NCI-H2081 treated with DMSO at 0.1 percent for 48 hours (cell line): ENCODE measurements around the gene PCSK1N.

Experiments used
- DNase-seq: peaks from one replicate; lab custom pipeline; 2025; lab: John Stamatoyannopoulos, UW

PCSK1N gene

DNA sequence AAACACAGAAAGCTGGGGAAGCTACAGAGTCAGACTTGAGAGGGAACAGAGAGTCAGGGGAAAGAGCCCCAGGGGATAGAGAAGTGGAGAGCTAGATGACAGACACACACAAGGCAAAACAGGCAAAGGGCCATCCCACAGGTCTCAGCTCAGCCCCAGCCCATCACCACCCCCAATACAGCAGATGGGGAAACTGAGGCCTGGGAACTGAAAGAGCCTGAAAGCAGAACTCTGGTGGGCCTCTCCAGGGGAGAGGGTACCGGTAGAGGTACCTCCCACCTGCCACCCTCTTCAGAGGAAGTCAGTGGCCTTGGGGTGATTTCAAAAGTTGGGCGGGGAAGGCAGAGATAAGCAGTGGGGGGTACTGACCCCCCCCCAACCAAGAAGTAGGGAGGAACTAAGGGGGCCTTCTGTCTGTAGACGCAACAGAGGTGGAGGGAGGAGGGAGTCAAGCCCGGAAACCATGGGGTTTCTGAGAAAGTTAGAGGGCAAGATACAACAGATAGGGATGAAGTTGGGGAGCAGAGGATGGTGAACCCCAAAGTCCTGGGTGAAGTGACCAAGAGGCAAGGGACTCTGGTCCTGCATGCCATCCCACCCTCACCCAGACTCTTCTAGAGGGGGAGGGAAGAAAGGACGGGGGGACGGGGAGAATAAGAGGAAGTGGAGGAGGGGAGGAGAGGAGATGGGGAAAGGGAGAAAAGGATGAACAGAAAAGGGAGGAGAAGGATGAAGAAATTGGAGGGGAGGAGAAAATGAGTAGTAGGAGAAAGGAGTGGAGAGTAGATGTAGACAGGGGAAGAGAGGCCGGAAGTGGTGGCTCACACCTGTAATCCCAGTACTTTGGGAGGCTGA lies 45.8 kb downstream of the PCSK1N start:
- DNase-seq: no peak

DNA sequence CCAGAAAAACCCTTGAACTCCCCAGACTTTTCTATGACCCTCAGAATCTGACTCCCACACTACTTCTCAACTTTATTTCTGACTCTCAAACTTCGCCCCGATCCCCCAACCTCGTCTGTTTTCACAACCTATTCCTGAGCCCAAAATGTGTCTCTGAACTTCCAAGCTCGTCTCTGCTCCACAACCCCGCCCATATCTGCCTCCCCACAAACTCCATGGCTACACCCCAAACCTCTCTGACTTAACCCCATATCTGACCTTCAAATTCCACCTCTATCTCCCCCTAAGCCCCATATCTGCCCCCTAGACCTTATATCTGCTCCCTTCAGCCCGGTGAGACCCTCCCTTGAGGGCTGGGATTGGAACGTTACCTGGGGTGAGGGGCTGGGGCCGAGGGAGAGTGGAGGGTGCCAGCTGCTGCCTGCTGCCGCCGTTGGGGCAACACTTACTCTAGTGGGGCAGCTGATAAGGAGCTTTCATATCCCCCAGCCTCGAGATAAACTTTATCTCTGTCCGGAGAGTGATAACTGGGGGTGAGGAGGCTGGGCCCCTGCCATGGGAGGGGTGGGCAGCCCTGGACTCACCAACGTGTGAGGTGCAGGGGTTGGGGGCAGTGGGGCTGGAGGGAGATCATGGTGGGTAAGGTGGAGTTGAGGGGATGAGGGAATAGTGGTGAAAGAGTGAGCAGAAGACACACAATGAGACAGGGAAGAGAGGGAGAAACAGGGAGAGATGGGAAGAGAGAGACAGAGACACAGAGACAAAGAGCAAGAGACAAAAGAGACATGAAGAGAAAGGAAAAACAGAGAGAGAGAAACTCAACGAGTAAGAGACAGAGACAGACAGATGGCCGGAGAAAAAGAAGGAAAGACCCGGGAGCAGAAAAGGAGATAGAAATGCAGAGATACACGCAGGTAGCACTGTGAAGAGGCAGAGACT lies 47.6 kb downstream of the PCSK1N start:
- no peak for DNase-seq

DNA sequence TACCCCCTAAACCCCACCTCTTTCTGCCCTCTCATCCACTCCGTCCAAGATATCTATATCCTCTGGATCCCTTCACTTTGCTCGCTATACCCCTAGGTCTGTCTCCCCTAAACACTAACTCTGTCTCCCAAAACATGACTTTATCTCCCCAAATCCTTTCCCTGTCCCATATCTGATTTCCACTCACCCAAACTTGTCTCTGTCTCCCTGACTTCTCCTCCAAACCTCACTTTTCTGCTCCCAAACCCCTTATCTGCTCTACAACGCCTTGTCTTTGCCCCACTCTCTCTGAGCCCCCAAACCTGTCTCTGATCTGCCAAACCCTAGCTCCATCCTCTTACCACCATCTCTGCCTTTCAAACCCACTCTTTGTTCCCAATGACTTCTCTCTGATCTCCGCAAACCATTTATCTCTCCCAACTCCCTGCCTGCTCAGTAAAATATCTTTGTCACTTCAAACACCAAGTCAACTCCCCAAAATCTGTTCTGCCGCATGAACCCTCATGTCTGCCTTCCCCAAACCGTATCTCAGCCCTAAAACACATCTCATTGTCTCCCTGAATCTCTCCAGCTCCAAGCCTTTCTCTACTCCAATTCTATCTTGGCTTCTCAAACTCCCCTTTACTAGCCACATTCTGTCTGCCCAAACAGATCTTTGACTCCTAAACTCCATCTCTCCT lies 48.4 kb downstream of the PCSK1N start:
- no peak for DNase-seq

DNA sequence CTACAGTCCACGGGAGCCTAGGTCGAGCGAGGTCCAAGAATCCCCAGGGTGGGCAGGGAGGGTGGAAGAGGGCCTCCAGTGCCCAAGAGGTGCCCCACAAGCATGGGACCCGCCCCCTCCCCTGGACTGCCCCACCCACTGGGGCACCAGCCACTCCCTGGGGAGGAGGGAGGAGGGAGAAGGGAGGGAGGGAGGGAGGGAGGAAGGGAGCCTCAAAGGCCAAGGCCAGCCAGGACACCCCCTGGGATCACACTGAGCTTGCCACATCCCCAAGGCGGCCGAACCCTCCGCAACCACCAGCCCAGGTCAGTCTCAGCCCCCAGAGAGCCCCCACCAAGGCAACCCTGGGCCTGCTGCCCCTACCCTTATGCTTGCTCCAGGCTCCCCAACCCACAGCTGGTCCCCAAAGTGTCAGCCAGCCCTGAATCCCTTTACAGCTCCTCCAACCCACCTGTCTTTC lies 49.0 kb downstream of the PCSK1N start, which contains the start of gene GATA1:
Gene GATA1 (plus strand): TSS at position 250 of the 460 bp plus-strand sequence. CDS start 4,520 bp downstream, outside the sequence.
- DNase-seq: no peak

DNA sequence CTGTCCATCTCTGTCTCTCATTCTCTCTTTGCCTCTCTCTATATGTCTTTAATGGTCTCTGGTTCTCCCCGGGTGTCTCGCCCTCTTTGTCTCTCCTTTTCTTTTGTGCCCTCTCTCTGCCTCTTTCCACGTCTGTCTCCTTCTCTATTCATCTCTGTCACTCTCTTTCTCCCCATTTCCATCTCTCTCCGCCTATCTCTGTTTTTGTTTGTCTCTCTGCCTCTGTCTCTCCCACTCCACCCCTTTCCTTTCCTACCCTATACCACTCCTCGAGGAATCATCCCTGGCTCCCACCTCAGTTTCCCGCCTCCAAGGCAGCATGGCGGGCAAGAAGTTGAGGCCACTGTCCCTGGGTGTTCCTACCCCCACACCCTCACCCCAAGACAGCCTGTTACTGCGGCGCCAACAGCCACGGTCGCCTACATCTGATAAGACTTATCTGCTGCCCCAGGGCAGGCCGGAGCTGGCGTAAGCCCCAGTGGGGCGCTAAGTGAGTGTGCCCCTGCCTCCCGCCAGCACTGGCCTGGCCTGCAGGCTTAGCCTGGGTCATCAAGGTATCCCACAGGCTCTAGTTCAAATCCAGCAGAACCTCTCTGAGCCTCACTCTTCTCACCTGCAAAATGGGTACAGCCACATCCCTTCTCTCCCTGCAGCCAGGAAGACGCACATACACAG lies 49.7 kb downstream of the PCSK1N start:
- no peak for DNase-seq

DNA sequence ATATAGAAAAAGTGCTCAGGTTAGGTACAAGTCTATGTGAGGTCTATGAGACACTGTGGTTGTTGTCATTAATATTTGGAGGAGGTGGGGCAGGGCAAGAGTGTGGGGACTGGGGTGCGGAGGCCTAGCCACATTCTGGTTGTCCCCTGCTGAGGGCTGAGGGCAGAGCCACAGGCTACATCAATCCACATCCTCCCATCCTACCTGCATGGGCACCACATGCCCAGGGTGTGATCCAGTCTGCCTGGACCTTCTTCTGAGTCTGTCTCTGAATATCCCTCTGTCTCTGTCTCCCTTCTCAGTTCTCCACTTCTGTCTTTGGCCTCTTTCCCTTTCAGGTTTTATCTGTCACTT lies 50.2 kb downstream of the PCSK1N start:
- no peak for DNase-seq

DNA sequence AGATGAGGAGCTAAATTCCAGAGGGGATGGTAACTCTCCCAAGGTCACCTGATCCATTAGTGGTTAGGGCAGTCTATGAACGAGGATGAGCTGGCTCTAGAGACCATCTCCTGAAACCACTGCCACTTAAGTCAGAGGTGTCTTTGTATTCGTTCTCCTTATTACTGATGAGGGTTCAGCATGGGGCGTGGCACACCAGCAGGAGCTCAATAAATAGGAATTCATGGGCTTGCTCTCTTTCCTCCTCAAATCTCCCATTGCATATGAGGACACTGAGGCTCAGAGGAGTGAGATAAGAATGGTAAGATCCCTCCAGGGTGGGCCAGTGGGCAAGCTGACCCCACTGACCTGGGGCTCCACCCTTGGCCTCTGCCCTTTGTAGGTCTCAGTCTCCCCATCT lies 50.7 kb downstream of the PCSK1N start:
- DNase-seq: no peak

DNA sequence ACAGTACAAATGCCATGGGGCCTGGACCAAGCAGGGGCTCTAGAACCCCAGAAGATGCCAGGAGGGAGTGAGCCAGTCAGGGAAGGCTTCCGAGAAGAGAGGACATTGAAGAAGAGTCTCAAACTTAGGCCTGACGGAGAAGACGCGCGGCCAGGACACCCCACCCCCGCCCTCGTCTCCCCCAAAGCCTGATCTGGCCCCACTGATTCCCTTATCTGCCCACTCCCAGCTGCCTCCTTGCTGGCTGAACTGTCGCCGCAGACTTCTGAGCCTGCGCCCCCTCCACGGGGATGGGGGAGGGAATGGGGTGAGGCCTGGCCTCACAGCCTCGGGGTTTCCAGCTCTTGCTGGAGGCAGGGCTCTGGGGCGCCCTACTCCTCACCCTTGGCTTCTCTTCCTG lies 52.6 kb downstream of the PCSK1N start:
- DNase-seq: no peak

DNA sequence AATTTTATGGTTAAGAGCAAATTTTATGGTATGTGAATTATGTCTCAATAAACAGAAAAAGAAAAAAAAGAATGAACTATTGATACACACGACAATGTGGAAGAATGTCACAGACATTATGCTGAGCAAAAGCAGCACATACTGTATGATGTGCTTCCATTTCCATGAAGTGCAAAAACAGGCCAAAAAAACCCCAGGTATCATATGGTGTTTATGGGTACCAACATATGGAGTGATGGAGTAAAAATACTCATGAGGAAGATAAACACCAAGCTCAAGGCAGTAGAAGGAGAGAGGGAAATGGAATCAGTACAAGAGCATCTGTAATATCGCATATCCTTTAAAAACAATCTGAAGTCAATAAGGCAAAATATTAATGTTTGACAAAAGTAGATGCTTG lies 53.2 kb downstream of the PCSK1N start:
- DNase-seq: no peak

DNA sequence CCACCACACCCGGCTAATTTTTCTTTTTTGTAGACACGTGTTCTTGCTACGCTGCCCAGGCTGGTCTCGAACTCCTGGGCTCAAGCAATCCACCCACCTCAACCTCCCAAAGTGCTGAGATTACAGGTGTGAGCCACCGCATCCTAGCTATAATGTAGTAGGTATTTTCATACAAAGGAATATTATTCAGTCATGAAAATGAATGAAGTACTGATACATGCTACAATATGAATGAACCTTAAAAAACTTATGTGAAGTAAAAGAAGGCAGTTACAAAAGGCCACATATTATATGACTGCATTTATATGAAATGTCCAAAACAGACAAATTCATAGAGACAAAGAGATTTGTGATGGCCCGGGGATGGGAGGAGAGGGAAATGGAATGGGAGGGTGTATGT lies 53.7 kb downstream of the PCSK1N start:
- DNase-seq: no peak
